ENCODE measurements around the gene PCDHGA9. TPM values are rescaled to one million over a fixed set of nuclear protein-coding genes. Genes with fewer than 3 reads are reported as not detected.
"Not testable (repeated sequence)": the region's sequence is repeated elsewhere in the genome, so short reads cannot be mapped to it uniquely, and the experiment has no call there.

Gene PCDHGA9
- total RNA-seq, 1 donor from 2014 or later, result 2.3 TPM

GRCh38 chr5:141389153-141390042 lies 13.2 kb upstream of the PCDHGA9 start:
- Mint-ChIP-seq H3K27ac (no peak overlapping the region), H3K27me3 (ENCODE audit: low read depth) (no peaks in the 10 kb centered on the region), H3K36me3 (peaks cover 40% of the 10 kb centered on the region)

DNA sequence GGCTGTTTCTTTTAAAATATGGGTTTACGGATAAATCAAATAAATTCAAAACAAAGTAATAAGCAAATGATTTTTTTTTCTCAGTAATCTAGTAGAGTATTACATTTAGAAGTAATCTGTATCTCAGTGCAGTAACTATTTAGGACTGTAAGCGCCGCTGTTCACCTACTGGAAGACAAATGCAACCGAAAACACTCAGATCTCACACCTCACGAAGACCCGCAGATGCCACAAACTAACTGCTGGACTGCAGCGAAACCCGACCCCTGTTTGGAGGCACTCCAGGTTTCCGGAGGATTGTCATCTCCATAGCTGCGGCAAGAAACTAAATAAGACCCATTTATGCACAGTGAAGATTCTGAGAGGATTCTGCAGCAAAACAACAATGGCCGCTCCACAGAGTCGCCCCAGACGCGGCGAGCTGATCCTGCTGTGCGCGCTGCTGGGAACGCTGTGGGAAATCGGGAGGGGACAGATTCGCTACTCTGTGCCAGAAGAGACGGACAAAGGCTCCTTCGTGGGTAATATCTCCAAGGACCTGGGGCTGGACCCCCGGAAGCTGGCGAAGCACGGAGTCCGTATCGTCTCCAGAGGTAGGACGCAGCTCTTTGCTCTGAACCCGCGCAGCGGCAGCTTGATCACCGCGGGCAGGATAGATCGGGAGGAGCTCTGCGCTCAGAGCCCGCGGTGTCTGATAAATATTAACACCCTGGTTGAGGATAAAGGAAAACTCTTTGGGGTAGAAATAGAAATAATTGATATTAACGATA lies 10.0 kb upstream of the PCDHGA9 start, which contains the start of gene PCDHGA8:
PCDHGA8 (plus strand) TSS at position 205 of the 770 bp plus-strand sequence; CDS start at position 386, 181 bp downstream.
- peaks cover 53% of the 10 kb centered on the region for H3K36me3 Mint-ChIP-seq
- H3K9me3 Mint-ChIP-seq, result peaks cover 55% of the 10 kb centered on the region

More at GRCh38 chr5:141389153-141390042, 13.2 kb upstream of the PCDHGA9 start:
- Mint-ChIP-seq H3K4me3 (peak overlapping the region; percentile 15), H3K4me1 (no peaks in the 10 kb centered on the region), H3K9me3 (peaks cover 64% of the 10 kb centered on the region)
- DNase-seq (ENCODE audit: low spot score in 2 of 2, unreplicated experiment in 2 of 2), result no peak
- TF ChIP-seq, protein P1, sequence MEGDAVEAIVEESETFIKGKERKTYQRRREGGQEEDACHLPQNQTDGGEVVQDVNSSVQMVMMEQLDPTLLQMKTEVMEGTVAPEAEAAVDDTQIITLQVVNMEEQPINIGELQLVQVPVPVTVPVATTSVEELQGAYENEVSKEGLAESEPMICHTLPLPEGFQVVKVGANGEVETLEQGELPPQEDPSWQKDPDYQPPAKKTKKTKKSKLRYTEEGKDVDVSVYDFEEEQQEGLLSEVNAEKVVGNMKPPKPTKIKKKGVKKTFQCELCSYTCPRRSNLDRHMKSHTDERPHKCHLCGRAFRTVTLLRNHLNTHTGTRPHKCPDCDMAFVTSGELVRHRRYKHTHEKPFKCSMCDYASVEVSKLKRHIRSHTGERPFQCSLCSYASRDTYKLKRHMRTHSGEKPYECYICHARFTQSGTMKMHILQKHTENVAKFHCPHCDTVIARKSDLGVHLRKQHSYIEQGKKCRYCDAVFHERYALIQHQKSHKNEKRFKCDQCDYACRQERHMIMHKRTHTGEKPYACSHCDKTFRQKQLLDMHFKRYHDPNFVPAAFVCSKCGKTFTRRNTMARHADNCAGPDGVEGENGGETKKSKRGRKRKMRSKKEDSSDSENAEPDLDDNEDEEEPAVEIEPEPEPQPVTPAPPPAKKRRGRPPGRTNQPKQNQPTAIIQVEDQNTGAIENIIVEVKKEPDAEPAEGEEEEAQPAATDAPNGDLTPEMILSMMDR (IDR thresholded peaks at IDR 0.05; ENCODE audit: unreplicated experiment), result no peak

DNA sequence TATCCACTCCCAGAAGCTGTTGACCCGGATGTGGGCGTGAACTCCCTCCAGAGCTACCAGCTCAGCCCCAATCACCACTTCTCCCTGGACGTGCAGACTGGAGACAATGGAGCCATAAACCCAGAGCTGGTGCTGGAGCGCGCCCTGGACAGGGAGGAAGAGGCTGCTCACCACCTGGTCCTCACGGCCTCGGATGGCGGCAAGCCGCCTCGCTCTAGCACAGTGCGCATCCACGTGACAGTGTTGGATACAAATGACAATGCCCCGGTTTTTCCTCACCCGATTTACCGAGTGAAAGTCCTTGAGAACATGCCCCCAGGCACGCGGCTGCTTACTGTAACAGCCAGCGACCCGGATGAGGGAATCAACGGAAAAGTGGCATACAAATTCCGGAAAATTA lies 9.3 kb upstream of the PCDHGA9 start:
- no peaks in the 10 kb centered on the region for H3K4me1 Mint-ChIP-seq
- TF ChIP-seq, protein P1 (IDR thresholded peaks at IDR 0.05; ENCODE audit: unreplicated experiment), result no peak
- peaks cover 52% of the 10 kb centered on the region for H3K36me3 Mint-ChIP-seq
- H3K9me3 Mint-ChIP-seq, result peaks cover 54% of the 10 kb centered on the region
- H3K4me3 Mint-ChIP-seq, result no peak overlapping the region
- H3K27me3 Mint-ChIP-seq (ENCODE audit: low read depth), result no peaks in the 10 kb centered on the region
- DNase-seq (ENCODE audit: low spot score in 2 of 2, unreplicated experiment in 2 of 2), result no peak
- H3K27ac Mint-ChIP-seq, result no peak overlapping the region

More for the DNA sequence above, 10.0 kb upstream of the PCDHGA9 start, which contains the start of gene PCDHGA8:
- Mint-ChIP-seq H3K27me3 (ENCODE audit: low read depth) (no peaks in the 10 kb centered on the region), H3K4me3 (no peak within 1 kb of the TSS), H3K4me1 (no peaks in the 10 kb centered on the region), H3K27ac (no peak within 1 kb of the TSS)
- DNase-seq (ENCODE audit: low spot score in 2 of 2, unreplicated experiment in 2 of 2), result no peak
- TF ChIP-seq, protein P1 (IDR thresholded peaks at IDR 0.05; ENCODE audit: unreplicated experiment), result no peak

DNA sequence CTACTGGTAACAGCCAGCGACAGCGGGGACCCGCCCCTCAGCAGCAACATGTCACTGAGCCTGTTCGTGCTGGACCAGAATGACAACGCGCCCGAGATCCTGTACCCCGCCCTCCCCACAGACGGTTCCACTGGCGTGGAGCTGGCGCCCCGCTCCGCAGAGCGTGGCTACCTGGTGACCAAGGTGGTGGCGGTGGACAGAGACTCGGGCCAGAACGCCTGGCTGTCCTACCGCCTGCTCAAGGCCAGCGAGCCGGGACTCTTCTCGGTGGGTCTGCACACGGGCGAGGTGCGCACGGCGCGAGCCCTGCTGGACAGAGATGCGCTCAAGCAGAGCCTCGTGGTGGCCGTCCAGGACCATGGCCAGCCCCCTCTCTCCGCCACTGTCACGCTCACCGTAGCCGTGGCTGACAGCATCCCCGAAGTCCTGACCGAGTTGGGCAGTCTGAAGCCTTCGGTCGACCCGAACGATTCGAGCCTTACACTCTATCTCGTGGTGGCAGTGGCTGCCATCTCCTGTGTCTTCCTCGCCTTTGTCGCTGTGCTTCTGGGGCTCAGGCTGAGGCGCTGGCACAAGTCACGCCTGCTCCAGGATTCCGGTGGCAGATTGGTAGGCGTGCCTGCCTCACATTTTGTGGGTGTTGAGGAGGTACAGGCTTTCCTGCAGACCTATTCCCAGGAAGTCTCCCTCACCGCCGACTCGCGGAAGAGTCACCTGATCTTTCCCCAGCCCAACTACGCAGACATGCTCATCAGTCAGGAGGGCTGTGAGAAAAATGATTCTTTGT lies 8.0 kb upstream of the PCDHGA9 start:
- H3K9me3 Mint-ChIP-seq, result peaks cover 54% of the 10 kb centered on the region
- not testable (repeated sequence) for H3K27me3 Mint-ChIP-seq (ENCODE audit: low read depth); H3K27ac Mint-ChIP-seq; H3K4me3 Mint-ChIP-seq; DNase-seq (ENCODE audit: low spot score in 2 of 2, unreplicated experiment in 2 of 2); H3K4me1 Mint-ChIP-seq
- peaks cover 51% of the 10 kb centered on the region for H3K36me3 Mint-ChIP-seq

GRCh38 chr5:141397756-141398551 lies 4.6 kb upstream of the PCDHGA9 start, which contains the start of gene PCDHGB5:
TSS of gene PCDHGB5 (plus strand) at chr5:141397947. CDS start at chr5:141398128, 181 bp downstream.
- Mint-ChIP-seq H3K36me3 (peaks cover 47% of the 10 kb centered on the region), H3K9me3 (peaks cover 49% of the 10 kb centered on the region)
- H3K4me1 Mint-ChIP-seq; H3K27me3 Mint-ChIP-seq (ENCODE audit: low read depth); H3K4me3 Mint-ChIP-seq; H3K27ac Mint-ChIP-seq; DNase-seq (ENCODE audit: low spot score in 2 of 2, unreplicated experiment in 2 of 2): not testable (repeated sequence)

Data from mesothelial cell of epicardium (in vitro differentiated cells).